GM18873 (cell line): ENCODE measurements around the gene BRPF3.
A peak's percentile ranks its signal among the peaks of the same experiment; 100 is the strongest.

Experiments
- ATAC-seq: cut with Tn5 transposase; IDR thresholded peaks from one replicate; pipeline ENCODE4 v1.9.1; 2021; ENCODE audit warnings: mild to moderate bottlenecking, moderate library complexity, moderate number of reproducible peaks; ENCODE audit not compliant: unreplicated experiment, low FRiP score

The BRPF3 gene

GRCh38 chr6:36196113-36196879 lies at the start of gene BRPF3:
Gene BRPF3 (plus strand): TSS chr6:36196744. CDS start chr6:36200323, 3,579 bp downstream.
- no peak for ATAC-seq

- no peak for ATAC-seq
These were observed 49.2 kb upstream of the BRPF3 start for GRCh38 chr6:36147294-36147693.

- ATAC-seq: no peak
These were observed 47.1 kb upstream of the BRPF3 start for GRCh38 chr6:36149476-36149875.

GRCh38 chr6:36150283-36150682 lies 46.3 kb upstream of the BRPF3 start:
- ATAC-seq: no peak

- no peak for ATAC-seq
These were observed 42.3 kb upstream of the BRPF3 start for GRCh38 chr6:36154286-36154685.

- no peak for ATAC-seq
These were observed 40.9 kb upstream of the BRPF3 start for GRCh38 chr6:36155662-36156061.

- no peak for ATAC-seq
These were observed 36.3 kb upstream of the BRPF3 start for GRCh38 chr6:36160147-36160760.

GRCh38 chr6:36169023-36170007 lies 27.2 kb upstream of the BRPF3 start:
- no peak for ATAC-seq

GRCh38 chr6:36170704-36171103 lies 25.8 kb upstream of the BRPF3 start:
- ATAC-seq: no peak

- ATAC-seq: no peak
These were observed 25.0 kb upstream of the BRPF3 start for GRCh38 chr6:36171573-36171972.

- no peak for ATAC-seq
These were observed 19.4 kb upstream of the BRPF3 start for GRCh38 chr6:36177166-36177565.

- no peak for ATAC-seq
These were observed 18.0 kb upstream of the BRPF3 start for GRCh38 chr6:36178544-36178943.

- ATAC-seq: no peak
These were observed 16.4 kb upstream of the BRPF3 start for GRCh38 chr6:36180126-36180525.

GRCh38 chr6:36184311-36184710 lies 12.2 kb upstream of the BRPF3 start:
- no peak for ATAC-seq

- no peak for ATAC-seq
These were observed 10.3 kb upstream of the BRPF3 start for GRCh38 chr6:36186199-36186598.

- ATAC-seq: no peak
These were observed 9.1 kb upstream of the BRPF3 start for GRCh38 chr6:36187446-36187845.

GRCh38 chr6:36195471-36196112 lies 952 bp upstream of the BRPF3 start:
- no peak for ATAC-seq

GRCh38 chr6:36196880-36197548 lies 470 bp downstream of the BRPF3 start:
- ATAC-seq: peak; percentile 86

- no peak for ATAC-seq
These were observed 1.2 kb downstream of the BRPF3 start for GRCh38 chr6:36197739-36198221.

GRCh38 chr6:36198986-36199385 lies 2.4 kb downstream of the BRPF3 start:
- ATAC-seq: no peak
